ENCODE measurements around the gene HSPA4L.

The HSPA4L gene

GRCh38 chr4:127783955-127784770 lies 2.0 kb downstream of the HSPA4L start:
- no peak for DNase-seq

GRCh38 chr4:127788517-127788916 lies 6.4 kb downstream of the HSPA4L start:
- DNase-seq: peak in 1 of 2 experiments; percentile 27

- no peak for DNase-seq
Measured at GRCh38 chr4:127791391-127791790, 9.3 kb downstream of the HSPA4L start.

GRCh38 chr4:127793528-127793927 lies 11.4 kb downstream of the HSPA4L start:
- DNase-seq: no peak

- no peak for DNase-seq
Measured at GRCh38 chr4:127799711-127800110, 17.6 kb downstream of the HSPA4L start.

GRCh38 chr4:127809173-127809800 lies 27.2 kb downstream of the HSPA4L start:
- DNase-seq: no peak

GRCh38 chr4:127810551-127810950 lies 28.4 kb downstream of the HSPA4L start:
- no peak for DNase-seq

- DNase-seq: no peak
Measured at GRCh38 chr4:127822430-127822829, 40.3 kb downstream of the HSPA4L start.

- DNase-seq: no peak
Measured at GRCh38 chr4:127828121-127828520, 46.0 kb downstream of the HSPA4L start.

GRCh38 chr4:127829014-127829413 lies 46.9 kb downstream of the HSPA4L start:
- no peak for DNase-seq

- DNase-seq: no peak
Measured at GRCh38 chr4:127832585-127832984, 50.5 kb downstream of the HSPA4L start.

GRCh38 chr4:127843704-127844600 lies 61.8 kb downstream of the HSPA4L start:
- DNase-seq: no peak

GRCh38 chr4:127844601-127845116 lies 62.5 kb downstream of the HSPA4L start:
- no peak for DNase-seq

GRCh38 chr4:127846061-127846460 lies 63.9 kb downstream of the HSPA4L start:
- DNase-seq: no peak

GRCh38 chr4:127846765-127847164 lies 64.6 kb downstream of the HSPA4L start:
- no peak for DNase-seq

GRCh38 chr4:127849505-127850234 lies 67.5 kb downstream of the HSPA4L start:
- no peak for DNase-seq

GRCh38 chr4:127852661-127853060 lies 70.5 kb downstream of the HSPA4L start:
- DNase-seq: no peak

GRCh38 chr4:127856196-127856812 lies 74.2 kb downstream of the HSPA4L start:
- DNase-seq: peak in 1 of 2 experiments; percentile 8

- no peak for DNase-seq
Measured at GRCh38 chr4:127856813-127857447, 74.8 kb downstream of the HSPA4L start.

- DNase-seq: no peak
Measured at GRCh38 chr4:127857641-127858040, 75.5 kb downstream of the HSPA4L start.

GRCh38 chr4:127868196-127868595 lies 86.1 kb downstream of the HSPA4L start:
- no peak for DNase-seq

Measured in SW 1271 (cell line).